GM23338 (cell line): ENCODE results near the gene TAF11. TPM values are rescaled to one million over a fixed set of nuclear protein-coding genes. Genes with fewer than 3 reads are reported as not detected.

ENCODE experiments used
- ATAC-seq: fragments of 200-7000 bp; cut with Tn5 transposase; 3 replicates; pipeline ENCODE4 v1.9.1; 2020
- DNase-seq: peaks from one replicate; pipeline ENCODE4 v3.0.0-alpha.2; 2015; ENCODE audit warnings: low spot score
- H2AFZ ChIP-seq: fragments of 200-600 bp; sonication (generic); 2 replicates; pipeline ENCODE4 v1.8.0; 2016; ENCODE audit warnings: antibody characterized with exemption, mild to moderate bottlenecking, moderate library complexity
- H3F3A ChIP-seq: fragments of 200-600 bp; sonication (generic); replicated peaks from 2 replicates; pipeline ENCODE4 v1.8.0; 2017; ENCODE audit warnings: antibody characterized with exemption, mixed run types, low read depth
- H3K27ac ChIP-seq: fragments of 200-600 bp; sonication (generic); 2 replicates; pipeline ENCODE4 v1.6.1; 2016; ENCODE audit warnings: low read depth
- H3K27me3 ChIP-seq: fragments of 200-600 bp; sonication (generic); 2 replicates; pipeline ENCODE4 v1.8.0; 2016; ENCODE audit warnings: mild to moderate bottlenecking, mixed run types, moderate library complexity; ENCODE audit not compliant: insufficient read depth
- H3K36me3 ChIP-seq: fragments of 200-600 bp; sonication (generic); 2 replicates; pipeline ENCODE4 v1.8.0; 2016; ENCODE audit warnings: mild to moderate bottlenecking; ENCODE audit not compliant: insufficient read depth
- H3K4me1 ChIP-seq: fragments of 200-600 bp; sonication (generic); 2 replicates; pipeline ENCODE4 v1.8.0; 2016; ENCODE audit warnings: mild to moderate bottlenecking, moderate library complexity; ENCODE audit not compliant: insufficient read depth
- H3K4me2 ChIP-seq: fragments of 200-600 bp; sonication (generic); 2 replicates; pipeline ENCODE4 v1.7.1; 2017; ENCODE audit warnings: mixed run types
- H3K4me3 ChIP-seq: fragments of 200-600 bp; sonication (generic); 2 replicates; pipeline ENCODE4 v1.6.1; 2016; ENCODE audit warnings: mixed run types
- H3K79me2 ChIP-seq: fragments of 200-600 bp; sonication (generic); replicated peaks from 2 replicates; pipeline ENCODE4 v1.8.0; 2017; ENCODE audit warnings: mild to moderate bottlenecking; ENCODE audit not compliant: insufficient read depth
- H3K9me2 ChIP-seq: fragments of 200-600 bp; sonication (generic); 2 replicates; pipeline ENCODE4 v1.8.0; 2017; ENCODE audit not compliant: insufficient read depth
- H4K20me1 ChIP-seq: fragments of 200-600 bp; sonication (generic); replicated peaks from 2 replicates; pipeline ENCODE4 v1.8.0; 2017; ENCODE audit warnings: mild to moderate bottlenecking; ENCODE audit not compliant: insufficient read depth
- H3K27ac Mint-ChIP-seq: 2 replicates; pipeline ENCODE4 v1.8.0; 2020; ENCODE audit warnings: inconsistent platforms, mild to moderate bottlenecking, moderate library complexity, mixed read lengths
- H3K27me3 Mint-ChIP-seq: 3 replicates; pipeline ENCODE4 v1.8.0; 2022; ENCODE audit warnings: low read depth, mild to moderate bottlenecking, moderate library complexity, mixed read lengths, inconsistent platforms; ENCODE audit not compliant: insufficient read depth, poor library complexity
- H3K36me3 Mint-ChIP-seq: 3 replicates; pipeline ENCODE4 v1.8.0; 2021; ENCODE audit warnings: low read depth, mild to moderate bottlenecking, inconsistent platforms, moderate library complexity, mixed read lengths
- H3K4me1 Mint-ChIP-seq: 3 replicates; pipeline ENCODE4 v1.8.0; 2020; ENCODE audit warnings: mild to moderate bottlenecking, inconsistent platforms, mixed read lengths
- H3K4me3 Mint-ChIP-seq: 3 replicates; pipeline ENCODE4 v1.8.0; 2021; ENCODE audit warnings: moderate library complexity, mild to moderate bottlenecking, inconsistent platforms, mixed read lengths
- H3K9me3 Mint-ChIP-seq: 3 replicates; pipeline ENCODE4 v1.8.0; 2020; ENCODE audit warnings: moderate library complexity, mild to moderate bottlenecking, inconsistent platforms, mixed read lengths
- CREB1 ChIP-seq: fragments of 250-450 bp; sonication (Bioruptor Pico); IDR thresholded peaks from 2 replicates; pipeline ENCODE4 v1.5.0; 2020; ENCODE audit warnings: low read depth, mild to moderate bottlenecking, moderate library complexity
- CTCF ChIP-seq, 2 experiments: fragments of 200-600 bp in 1 of 2; sonication (generic) in 1 of 2; conservative IDR thresholded peaks; 2 replicates each; pipeline versions ENCODE4 v1.5.1 to v1.6.1; 2016 to 2017; ENCODE audit warnings: antibody characterized with exemption in 2 of 2, low read depth in 2 of 2, mild to moderate bottlenecking in 2 of 2, moderate library complexity in 1 of 2
- ETS1 ChIP-seq: IDR thresholded peaks from 2 replicates; pipeline ENCODE4 v1.6.1; 2016; ENCODE audit warnings: antibody characterized with exemption
- EZH2 ChIP-seq: fragments of 200-600 bp; sonication (generic); IDR thresholded peaks from one replicate; pipeline ENCODE4 v1.8.0; 2017; ENCODE audit warnings: antibody characterized with exemption, mild to moderate bottlenecking, low read depth; ENCODE audit not compliant: unreplicated experiment
- EZH2phosphoT487 ChIP-seq: fragments of 200-600 bp; sonication (generic); IDR thresholded peaks from one replicate; pipeline ENCODE4 v1.8.1; 2018; ENCODE audit warnings: antibody characterized with exemption; ENCODE audit not compliant: unreplicated experiment
- JUNB ChIP-seq: IDR thresholded peaks from one replicate; pipeline ENCODE4 v1.6.1; 2016; ENCODE audit warnings: antibody characterized with exemption; ENCODE audit not compliant: unreplicated experiment
- NANOG ChIP-seq: IDR thresholded peaks from 2 replicates; pipeline ENCODE4 v1.6.1; 2016; ENCODE audit warnings: antibody characterized with exemption, borderline replicate concordance
- POLR2AphosphoS5 ChIP-seq: IDR thresholded peaks from 2 replicates; pipeline ENCODE4 v1.6.1; 2016; ENCODE audit warnings: antibody characterized with exemption, low read depth
- REST ChIP-seq: IDR thresholded peaks from one replicate; pipeline ENCODE4 v1.6.1; 2018; ENCODE audit warnings: antibody characterized with exemption; ENCODE audit not compliant: unreplicated experiment
- STAT1 ChIP-seq: IDR thresholded peaks from one replicate; pipeline ENCODE4 v1.6.1; 2016; ENCODE audit warnings: antibody characterized with exemption; ENCODE audit not compliant: unreplicated experiment
- ZNF114 ChIP-seq: fragments of 250-450 bp; sonication (Bioruptor Pico); IDR thresholded peaks from 2 replicates; pipeline ENCODE4 v1.5.0; 2020; ENCODE audit warnings: mild to moderate bottlenecking, moderate library complexity
- ZNF331 ChIP-seq: fragments of 250-450 bp; sonication (Bioruptor Pico); IDR thresholded peaks from 2 replicates; pipeline ENCODE4 v1.5.0; 2020; ENCODE audit warnings: low read depth, mild to moderate bottlenecking, moderate library complexity
- ZNF462 ChIP-seq: fragments of 250-450 bp; sonication (Bioruptor Pico); IDR thresholded peaks from 2 replicates; pipeline ENCODE4 v1.5.0; 2020; ENCODE audit warnings: mild to moderate bottlenecking, moderate library complexity
- polyA plus RNA-seq: library from polyadenylated mRNA; unstranded; fragments of >200 nt; fragmentation: Nextera tagmentation; extraction: Ambion mirVana; gene quantifications from 2 replicates; pipeline ENCODE4 v1.2.1, GENCODE V29; 2016
- total RNA-seq: library from RNA; depleted of rRNA; stranded (reverse); fragments of >200 nt; shearing (Covaris generic); gene quantifications from 2 replicates; pipeline ENCODE4 v1.2.3, GENCODE V29; 2014

Gene TAF11
- total and polyA plus RNA-seq, 2 experiments from 2014 or later, result 51.1 to 65.3 TPM

- peaks cover 17% of the 10 kb centered on the region; the same call in 2 of the 3 replicates for H3K4me1 Mint-ChIP-seq
- H3K36me3 ChIP-seq, result peaks cover 23% of the 10 kb centered on the region; the same call in 1 of the 2 replicates
- H4K20me1 ChIP-seq, result no peaks in the 10 kb centered on the region
- H3K27me3 ChIP-seq, result no peaks in the 10 kb centered on the region
- no peak for DNase-seq
- peak overlapping the region; percentile 91 for H3K27ac Mint-ChIP-seq
- 0 out of 2 replicates have a peak overlapping the region, but pooled peaks have one; percentile 8 for H3K4me3 ChIP-seq
- H3K9me2 ChIP-seq, result no peaks in the 10 kb centered on the region
- no peaks in the 10 kb centered on the region for H3F3A ChIP-seq
- no peak for ATAC-seq
- H3K9me3 Mint-ChIP-seq, result no peaks in the 10 kb centered on the region
- H3K79me2 ChIP-seq, result no peaks in the 10 kb centered on the region; the same call in 1 of the 2 replicates
- H3K27ac ChIP-seq, result no peak overlapping the region; the same call in 1 of the 2 replicates
- H3K4me3 Mint-ChIP-seq, result no peak overlapping the region; the same call in 2 of the 3 replicates
- no peak for TF ChIP-seq ZNF331
- no peak for TF ChIP-seq CTCF (conservative IDR thresholded peaks at IDR 0.05; ENCODE audit: low read depth in 2 of 2)
- TF ChIP-seq EZH2phosphoT487, result no peak
- no peak for TF ChIP-seq EZH2
- TF ChIP-seq REST, result no peak
- TF ChIP-seq CREB1, result no peak
- no peak for TF ChIP-seq ZNF114 (CRISPR knock-in tag)
- no peak for TF ChIP-seq ZNF462 (CRISPR knock-in tag)
- TF ChIP-seq ETS1, result no peak; the same call in 1 of the 2 replicates
- TF ChIP-seq POLR2AphosphoS5, result no peak
- TF ChIP-seq NANOG, result no peak
- no peak for TF ChIP-seq JUNB
- TF ChIP-seq STAT1, result no peak
- H3K27me3 Mint-ChIP-seq, result peaks cover 1% of the 10 kb centered on the region
- peaks cover 55% of the 10 kb centered on the region for H3K36me3 Mint-ChIP-seq
- peak overlapping the region; percentile 27; the same call in 1 of the 2 replicates for H3K4me2 ChIP-seq
- no peak overlapping the region for H2AFZ ChIP-seq
- H3K4me1 ChIP-seq, result peaks cover 17% of the 10 kb centered on the region
Observed at GRCh38 chr6:34875292-34876213, 12.3 kb downstream of the TAF11 start.
